NB4 (cell line): ENCODE results near the gene PCNT.
"Not testable (repeated sequence)": the region's sequence is repeated elsewhere in the genome, so short reads cannot be mapped to it uniquely, and the experiment has no call there.

ENCODE experiments used
- DNase-seq: peaks from one replicate; pipeline ENCODE4 v3.0.0; 2010; ENCODE audit warnings: low read depth
- H3K4me3 ChIP-seq: one replicate; pipeline ENCODE4 v1.5.1; 2011; ENCODE audit warnings: mild to moderate bottlenecking, low read depth, low read length, moderate library complexity
- CTCF ChIP-seq: IDR thresholded peaks from one replicate; pipeline ENCODE4 v1.5.1; 2012; ENCODE audit warnings: low read depth, low read length
- MAX ChIP-seq: IDR thresholded peaks from 2 replicates; pipeline ENCODE4 v1.6.1; 2011; ENCODE audit warnings: low read depth, low read length
- MYC ChIP-seq: IDR thresholded peaks from 2 replicates; pipeline ENCODE4 v1.6.1; 2011; ENCODE audit warnings: low read depth, low read length
- POLR2A ChIP-seq: IDR thresholded peaks from 2 replicates; pipeline ENCODE4 v1.6.1; 2011; ENCODE audit warnings: mild to moderate bottlenecking; ENCODE audit not compliant: insufficient read length; ENCODE audit errors: extremely low read depth

Gene PCNT

GRCh38 chr21:46399686-46400085, 75.7 kb downstream of the PCNT start:
- no peak for TF ChIP-seq MAX
- TF ChIP-seq MYC: no peak
- no peak for TF ChIP-seq CTCF
- no peak for TF ChIP-seq POLR2A
- H3K4me3 ChIP-seq: no peak overlapping the region
- DNase-seq: no peak

- DNase-seq: no peak
- H3K4me3 ChIP-seq: no peak overlapping the region
- TF ChIP-seq CTCF (no peak), MAX (no peak), POLR2A (no peak), MYC (no peak)
These were observed 77.4 kb downstream of the PCNT start for GRCh38 chr21:46401186-46401910.

GRCh38 chr21:46402421-46402820, 78.5 kb downstream of the PCNT start:
- TF ChIP-seq MAX: no peak
- TF ChIP-seq MYC: no peak
- no peak for TF ChIP-seq POLR2A
- DNase-seq: no peak
- H3K4me3 ChIP-seq: no peak overlapping the region

GRCh38 chr21:46403234-46403811, 79.4 kb downstream of the PCNT start:
- H3K4me3 ChIP-seq, DNase-seq: not testable (repeated sequence)

- no peak for TF ChIP-seq CTCF
- no peak for TF ChIP-seq MAX
- TF ChIP-seq MYC: no peak
- no peak for TF ChIP-seq POLR2A
- H3K4me3 ChIP-seq: no peak overlapping the region
- no peak for DNase-seq
These were observed 80.3 kb downstream of the PCNT start for GRCh38 chr21:46404306-46404705.

GRCh38 chr21:46406001-46406400, 82.0 kb downstream of the PCNT start:
- TF ChIP-seq CTCF (no peak), MYC (no peak), MAX (no peak), POLR2A (no peak)
- no peak overlapping the region for H3K4me3 ChIP-seq
- DNase-seq: no peak
